ENCODE data around the gene RNASEH1. TPM values are rescaled to one million over a fixed set of nuclear protein-coding genes. Genes with fewer than 3 reads are reported as not detected.

RNASEH1 gene
- total and polyA plus RNA-seq, 10 of the 15 experiments (the other 5 are each of a cell fraction or from before 2014, with no cell fraction given): 18.2 to 68.5 (median 28.2) TPM

DNA sequence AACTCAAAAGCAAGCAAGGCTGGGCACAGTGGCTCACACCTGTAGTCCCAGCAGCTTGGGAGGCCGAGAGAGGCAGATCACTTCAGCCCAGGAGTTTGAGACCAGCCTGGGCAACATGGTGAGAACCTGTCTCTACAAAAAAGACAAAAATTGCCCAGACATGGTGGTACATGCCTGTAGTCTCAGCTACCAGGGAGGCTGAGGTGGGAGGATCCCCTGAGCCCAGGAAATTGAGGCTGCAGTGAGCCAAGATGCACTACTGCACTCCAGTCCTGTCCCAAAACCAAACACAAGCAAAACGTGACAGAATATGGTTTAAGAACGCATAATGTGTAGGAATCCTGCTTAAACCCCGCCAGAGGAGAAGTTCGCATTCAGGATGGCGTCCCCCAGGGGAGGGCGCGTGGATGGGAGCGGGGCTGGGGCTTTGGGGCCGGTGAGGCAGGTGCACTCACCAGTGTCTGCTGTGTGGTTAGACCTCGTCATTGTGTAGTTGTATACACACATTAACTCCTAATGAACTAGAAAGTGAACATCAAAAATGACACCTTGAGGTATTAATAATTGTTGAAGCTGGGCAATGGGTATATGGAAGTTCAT lies 42.2 kb upstream of the RNASEH1 start (continued):
- TF ChIP-seq YBX1 (IDR thresholded peaks at IDR 0.05): no peak

DNA sequence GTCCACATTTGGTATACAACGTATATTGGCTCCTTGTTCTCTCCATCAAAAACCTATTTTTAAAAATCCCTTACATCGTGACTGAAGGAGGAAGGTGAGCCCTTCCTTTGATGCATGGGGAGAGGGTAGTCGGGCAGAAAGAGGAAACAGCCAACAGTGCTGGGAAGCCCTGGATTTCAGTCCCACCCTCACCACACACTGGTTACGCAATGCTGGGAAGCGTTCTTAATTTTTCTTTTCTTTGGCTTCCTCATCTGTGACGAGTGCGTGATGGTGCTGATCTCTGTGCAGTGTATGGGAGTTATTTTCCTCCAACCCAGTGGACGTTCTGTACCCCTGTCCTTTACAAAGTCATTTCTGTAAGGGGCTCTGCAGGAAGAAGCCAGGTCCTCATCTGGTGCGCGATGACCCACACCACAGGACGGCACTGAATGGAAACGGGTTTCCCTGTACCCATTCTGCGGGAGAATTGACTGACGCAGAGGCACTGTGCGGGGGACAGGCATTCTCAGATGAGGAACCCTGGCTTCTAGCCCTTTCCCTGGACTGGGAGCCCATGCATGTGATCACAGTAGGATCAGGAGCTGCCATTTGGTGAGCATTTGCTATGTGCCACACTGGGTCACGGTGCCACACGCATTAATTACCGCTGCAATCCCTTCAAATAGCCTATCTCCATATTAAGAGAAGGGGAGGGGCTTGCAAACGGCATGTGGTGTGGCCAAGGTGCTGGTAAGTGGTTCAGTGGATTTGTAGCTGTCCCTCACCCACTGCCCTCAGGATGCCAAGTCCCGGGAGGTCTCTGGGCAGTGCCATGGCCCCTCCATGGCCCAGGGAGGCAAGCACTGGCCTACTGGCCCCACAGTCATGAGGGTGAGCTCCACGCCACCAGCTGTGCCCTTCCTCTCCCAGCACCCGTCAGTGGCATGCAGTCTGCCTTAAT lies 41.0 kb upstream of the RNASEH1 start:
- ATAC-seq (no peak), FAIRE-seq (no peak), DNase-seq (ENCODE audit: low read depth, low spot score) (no peak)
- in situ Hi-C loops (cut with MboI): no loop called here
- 83% methylated on average over 22 of the region's 22 CpGs for WGBS (ENCODE audit: insufficient coverage, insufficient replicate concordance, low lambda C conversion rate, missing lambda C conversion rate)
- ChIA-PET POLR2A (interaction anchor here (1.1 kb wide), 1 partner anchor 53 kb away, joined by 6 read pairs; no protein-coding TSS in a partner anchor), SMC1A (ENCODE audit: uncharacterized antibody, unreplicated experiment) (interaction anchor here (2.0 kb wide), 1 partner anchor 53 kb away, joined by 5 read pairs; no protein-coding TSS in a partner anchor), RAD21 (ENCODE audit: unreplicated experiment) (interaction anchor here (1.4 kb wide), 1 partner anchor 23 kb away, joined by 3 read pairs; no protein-coding TSS in a partner anchor), CTCF (no interaction called here)
- H3K4me3 ChIP-seq: no peak overlapping the region
- intact Hi-C loops (cut with micrococcal nuclease; ENCODE audit: unreplicated experiment): no loop called here
- no peak overlapping the region for H3K4me2 ChIP-seq (ENCODE audit: control insufficient read depth, insufficient read depth)
- no peaks in the 10 kb centered on the region; the same call in 1 of the 2 replicates for H4K20me1 ChIP-seq (ENCODE audit: control insufficient read depth, insufficient read depth)
- H3K9ac ChIP-seq (ENCODE audit: control insufficient read depth, insufficient read depth, low read length): no peak overlapping the region
- H3K79me2 ChIP-seq (ENCODE audit: control insufficient read depth, insufficient read depth, low read length): no peaks in the 10 kb centered on the region
- BruUV-seq (replicated peaks): no TSS peak
- H3K27ac ChIP-seq (ENCODE audit: control insufficient read depth, insufficient read depth): no peak overlapping the region
- peaks cover 22% of the 10 kb centered on the region for H3K4me1 ChIP-seq (ENCODE audit: control insufficient read depth, insufficient read depth, low read length)
- no peaks in the 10 kb centered on the region for H3K9me3 ChIP-seq (replicated peaks; ENCODE audit: control insufficient read depth, insufficient read depth, low read length)
- H2AFZ ChIP-seq (ENCODE audit: control insufficient read depth, low read depth, low read length): no peak overlapping the region
- no peaks in the 10 kb centered on the region for H3K27me3 ChIP-seq (replicated peaks in 1 of 2; ENCODE audit: control insufficient read depth in 2 of 2, insufficient read depth in 2 of 2, low read length in 1 of 2)
- peaks cover 0 to 4% of the 10 kb centered on the region in 2 experiments; a peak in 2 of 4 replicates for H3K36me3 ChIP-seq (ENCODE audit: control insufficient read depth in 2 of 2, insufficient read depth in 2 of 2, low read length in 1 of 2)
- no peak for TF ChIP-seq RBBP5 (conservative IDR thresholded peaks at IDR 0.05)
- no peak for TF ChIP-seq BCL11A (IDR thresholded peaks at IDR 0.05; ENCODE audit: low read depth, low read length)
- TF ChIP-seq SP1 (IDR thresholded peaks at IDR 0.05; ENCODE audit: low read depth, low read length): no peak
- TF ChIP-seq, protein P1, sequence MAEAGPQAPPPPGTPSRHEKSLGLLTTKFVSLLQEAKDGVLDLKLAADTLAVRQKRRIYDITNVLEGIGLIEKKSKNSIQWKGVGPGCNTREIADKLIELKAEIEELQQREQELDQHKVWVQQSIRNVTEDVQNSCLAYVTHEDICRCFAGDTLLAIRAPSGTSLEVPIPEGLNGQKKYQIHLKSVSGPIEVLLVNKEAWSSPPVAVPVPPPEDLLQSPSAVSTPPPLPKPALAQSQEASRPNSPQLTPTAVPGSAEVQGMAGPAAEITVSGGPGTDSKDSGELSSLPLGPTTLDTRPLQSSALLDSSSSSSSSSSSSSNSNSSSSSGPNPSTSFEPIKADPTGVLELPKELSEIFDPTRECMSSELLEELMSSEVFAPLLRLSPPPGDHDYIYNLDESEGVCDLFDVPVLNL (IDR thresholded peaks at IDR 0.05; ENCODE audit: low read depth, low read length): no peak
- TF ChIP-seq WRNIP1 (IDR thresholded peaks at IDR 0.05; ENCODE audit: borderline replicate concordance, low read depth, low read length): no peak
- TF ChIP-seq, protein P2, sequence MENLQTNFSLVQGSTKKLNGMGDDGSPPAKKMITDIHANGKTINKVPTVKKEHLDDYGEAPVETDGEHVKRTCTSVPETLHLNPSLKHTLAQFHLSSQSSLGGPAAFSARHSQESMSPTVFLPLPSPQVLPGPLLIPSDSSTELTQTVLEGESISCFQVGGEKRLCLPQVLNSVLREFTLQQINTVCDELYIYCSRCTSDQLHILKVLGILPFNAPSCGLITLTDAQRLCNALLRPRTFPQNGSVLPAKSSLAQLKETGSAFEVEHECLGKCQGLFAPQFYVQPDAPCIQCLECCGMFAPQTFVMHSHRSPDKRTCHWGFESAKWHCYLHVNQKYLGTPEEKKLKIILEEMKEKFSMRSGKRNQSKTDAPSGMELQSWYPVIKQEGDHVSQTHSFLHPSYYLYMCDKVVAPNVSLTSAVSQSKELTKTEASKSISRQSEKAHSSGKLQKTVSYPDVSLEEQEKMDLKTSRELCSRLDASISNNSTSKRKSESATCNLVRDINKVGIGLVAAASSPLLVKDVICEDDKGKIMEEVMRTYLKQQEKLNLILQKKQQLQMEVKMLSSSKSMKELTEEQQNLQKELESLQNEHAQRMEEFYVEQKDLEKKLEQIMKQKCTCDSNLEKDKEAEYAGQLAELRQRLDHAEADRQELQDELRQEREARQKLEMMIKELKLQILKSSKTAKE (IDR thresholded peaks at IDR 0.05; ENCODE audit: low read depth, poor library complexity, severe bottlenecking): no peak
- TF ChIP-seq, protein P3, sequence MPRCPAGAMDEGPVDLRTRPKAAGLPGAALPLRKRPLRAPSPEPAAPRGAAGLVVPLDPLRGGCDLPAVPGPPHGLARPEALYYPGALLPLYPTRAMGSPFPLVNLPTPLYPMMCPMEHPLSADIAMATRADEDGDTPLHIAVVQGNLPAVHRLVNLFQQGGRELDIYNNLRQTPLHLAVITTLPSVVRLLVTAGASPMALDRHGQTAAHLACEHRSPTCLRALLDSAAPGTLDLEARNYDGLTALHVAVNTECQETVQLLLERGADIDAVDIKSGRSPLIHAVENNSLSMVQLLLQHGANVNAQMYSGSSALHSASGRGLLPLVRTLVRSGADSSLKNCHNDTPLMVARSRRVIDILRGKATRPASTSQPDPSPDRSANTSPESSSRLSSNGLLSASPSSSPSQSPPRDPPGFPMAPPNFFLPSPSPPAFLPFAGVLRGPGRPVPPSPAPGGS (IDR thresholded peaks at IDR 0.05; ENCODE audit: borderline replicate concordance, insufficient read depth, low read depth, low read length, poor library complexity, severe bottlenecking): no peak
- TF ChIP-seq, protein P4, sequence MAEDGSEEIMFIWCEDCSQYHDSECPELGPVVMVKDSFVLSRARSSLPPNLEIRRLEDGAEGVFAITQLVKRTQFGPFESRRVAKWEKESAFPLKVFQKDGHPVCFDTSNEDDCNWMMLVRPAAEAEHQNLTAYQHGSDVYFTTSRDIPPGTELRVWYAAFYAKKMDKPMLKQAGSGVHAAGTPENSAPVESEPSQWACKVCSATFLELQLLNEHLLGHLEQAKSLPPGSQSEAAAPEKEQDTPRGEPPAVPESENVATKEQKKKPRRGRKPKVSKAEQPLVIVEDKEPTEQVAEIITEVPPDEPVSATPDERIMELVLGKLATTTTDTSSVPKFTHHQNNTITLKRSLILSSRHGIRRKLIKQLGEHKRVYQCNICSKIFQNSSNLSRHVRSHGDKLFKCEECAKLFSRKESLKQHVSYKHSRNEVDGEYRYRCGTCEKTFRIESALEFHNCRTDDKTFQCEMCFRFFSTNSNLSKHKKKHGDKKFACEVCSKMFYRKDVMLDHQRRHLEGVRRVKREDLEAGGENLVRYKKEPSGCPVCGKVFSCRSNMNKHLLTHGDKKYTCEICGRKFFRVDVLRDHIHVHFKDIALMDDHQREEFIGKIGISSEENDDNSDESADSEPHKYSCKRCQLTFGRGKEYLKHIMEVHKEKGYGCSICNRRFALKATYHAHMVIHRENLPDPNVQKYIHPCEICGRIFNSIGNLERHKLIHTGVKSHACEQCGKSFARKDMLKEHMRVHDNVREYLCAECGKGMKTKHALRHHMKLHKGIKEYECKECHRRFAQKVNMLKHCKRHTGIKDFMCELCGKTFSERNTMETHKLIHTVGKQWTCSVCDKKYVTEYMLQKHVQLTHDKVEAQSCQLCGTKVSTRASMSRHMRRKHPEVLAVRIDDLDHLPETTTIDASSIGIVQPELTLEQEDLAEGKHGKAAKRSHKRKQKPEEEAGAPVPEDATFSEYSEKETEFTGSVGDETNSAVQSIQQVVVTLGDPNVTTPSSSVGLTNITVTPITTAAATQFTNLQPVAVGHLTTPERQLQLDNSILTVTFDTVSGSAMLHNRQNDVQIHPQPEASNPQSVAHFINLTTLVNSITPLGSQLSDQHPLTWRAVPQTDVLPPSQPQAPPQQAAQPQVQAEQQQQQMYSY (CRISPR knock-in tag; IDR thresholded peaks at IDR 0.05): no peak
- no peak for TF ChIP-seq IRF4 (IDR thresholded peaks at IDR 0.05; ENCODE audit: low read depth, low read length)
- no peak for TF ChIP-seq SMC3 (IDR thresholded peaks at IDR 0.05; ENCODE audit: borderline replicate concordance, low read length)
- no peak for TF ChIP-seq YBX1 (IDR thresholded peaks at IDR 0.05)
